ENCODE measurements around the gene MFAP1.

- TF ChIP-seq CTCF (IDR thresholded peaks at IDR 0.05 in 8 of 11, conservative IDR thresholded peaks at IDR 0.05 in 3 of 11) (no peak), POLR2A (IDR thresholded peaks at IDR 0.05) (no peak)
These were observed 43.9 kb upstream of the MFAP1 start for GRCh38 chr15:43868406-43868805.

Measured in spleen (tissue), 7 donors.